Activated CD4-positive, alpha-beta memory T cell treated with anti-CD3 and anti-CD28 coated beads for 36 hours (primary cell): ENCODE measurements around the gene ITGA8. TPM values are rescaled to one million over a fixed set of nuclear protein-coding genes. Genes with fewer than 3 reads are reported as not detected.

Experiments used
- CTCF ChIA-PET: fragments of 350-600 bp; sonication (Branson Sonifier 250); formaldehyde crosslinking; loops from one replicate; lab custom pipeline; 2021; ENCODE audit warnings: antibody characterized with exemption, inconsistent platforms; lab: Charles Lee
- POLR2A ChIA-PET: fragments of 350-600 bp; sonication (Branson Sonifier 250); formaldehyde crosslinking; loops from one replicate; lab custom pipeline; 2021; ENCODE audit warnings: antibody characterized with exemption; lab: Charles Lee
- DNase-seq: peaks from one replicate; pipeline ENCODE4 v3.0.0-alpha.2; 2020
- H3K27ac Mint-ChIP-seq: one replicate; pipeline ENCODE4 v1.8.0; 2021; ENCODE audit warnings: mixed read lengths
- H3K27me3 Mint-ChIP-seq: one replicate; pipeline ENCODE4 v1.8.0; 2021; ENCODE audit warnings: mixed read lengths
- H3K36me3 Mint-ChIP-seq: one replicate; pipeline ENCODE4 v1.8.0; 2021; ENCODE audit warnings: mixed read lengths
- H3K4me1 Mint-ChIP-seq: one replicate; pipeline ENCODE4 v1.8.0; 2021; ENCODE audit warnings: low read depth, mixed read lengths
- H3K4me3 Mint-ChIP-seq: one replicate; pipeline ENCODE4 v1.8.0; 2021; ENCODE audit warnings: mild to moderate bottlenecking, mixed read lengths
- H3K9me3 Mint-ChIP-seq: one replicate; pipeline ENCODE4 v1.8.0; 2021; ENCODE audit warnings: mixed read lengths
- intact Hi-C: fragments of 100-400 bp; cut with micrococcal nuclease; formaldehyde crosslinking; loops from one replicate; pipeline ENCODE4 v1.15.1; 2023
- total RNA-seq, 2 experiments: library from RNA; stranded (reverse); gene quantifications; one replicate each; pipeline ENCODE4 v1.2.3, GENCODE V29; 2021

The ITGA8 gene
- total RNA-seq, 2 experiments from 2014 or later: not detected

DNA sequence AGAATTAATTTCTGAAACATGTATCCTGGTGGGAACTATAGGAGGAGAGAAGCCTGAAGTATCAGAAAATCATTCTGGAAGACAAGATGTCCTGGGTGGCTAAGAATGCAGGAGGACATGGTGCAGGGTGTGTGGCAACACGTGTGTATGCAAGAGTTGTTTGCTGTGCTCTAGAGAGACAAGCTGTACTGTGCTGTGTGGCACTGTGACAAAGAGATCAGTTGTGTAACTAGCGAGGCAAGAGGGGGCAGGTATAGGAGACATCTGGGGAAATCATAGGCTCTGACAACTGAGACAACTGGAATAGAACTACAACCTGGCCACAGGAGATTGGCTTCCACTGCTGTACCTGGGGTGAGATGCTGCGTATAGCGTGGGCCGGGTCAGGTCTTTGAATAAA, 9.3 kb downstream of the ITGA8 start:
- H3K27me3 Mint-ChIP-seq: peaks cover 9% of the 10 kb centered on the region
- no peaks in the 10 kb centered on the region for H3K9me3 Mint-ChIP-seq
- no peak overlapping the region for H3K4me3 Mint-ChIP-seq
- DNase-seq: no peak
- intact Hi-C loops: no loop called here
- POLR2A ChIA-PET: interaction anchor here (0.6 kb wide), 1 partner anchor 234 kb away, joined by 3 read pairs; no protein-coding TSS in a partner anchor
- no peak overlapping the region for H3K27ac Mint-ChIP-seq
- H3K4me1 Mint-ChIP-seq: no peaks in the 10 kb centered on the region
- CTCF ChIA-PET: interaction anchor here (0.8 kb wide), 1 partner anchor 123 kb away, joined by 3 read pairs; no protein-coding TSS in a partner anchor
- H3K36me3 Mint-ChIP-seq: no peaks in the 10 kb centered on the region

GRCh38 chr10:15705298-15705697, 14.4 kb downstream of the ITGA8 start:
- intact Hi-C loops: no loop called here
- POLR2A ChIA-PET: no interaction called here
- DNase-seq: no peak
- Mint-ChIP-seq H3K27ac (no peak overlapping the region), H3K27me3 (no peaks in the 10 kb centered on the region), H3K36me3 (no peaks in the 10 kb centered on the region), H3K4me3 (no peak overlapping the region), H3K4me1 (no peaks in the 10 kb centered on the region), H3K9me3 (no peaks in the 10 kb centered on the region)
- CTCF ChIA-PET: no interaction called here

- intact Hi-C loops: no loop called here
- Mint-ChIP-seq H3K36me3 (no peaks in the 10 kb centered on the region), H3K27ac (no peak overlapping the region), H3K4me1 (no peaks in the 10 kb centered on the region), H3K4me3 (no peak overlapping the region), H3K27me3 (no peaks in the 10 kb centered on the region), H3K9me3 (no peaks in the 10 kb centered on the region)
- ChIA-PET POLR2A (no interaction called here), CTCF (no interaction called here)
- DNase-seq: no peak
Measured at GRCh38 chr10:15704581-15704968, 15.1 kb downstream of the ITGA8 start.

- no peaks in the 10 kb centered on the region for H3K27me3 Mint-ChIP-seq
- H3K4me3 Mint-ChIP-seq: no peak overlapping the region
- H3K36me3 Mint-ChIP-seq: no peaks in the 10 kb centered on the region
- CTCF ChIA-PET: no interaction called here
- H3K4me1 Mint-ChIP-seq: no peaks in the 10 kb centered on the region
- no peak for DNase-seq
- no peak overlapping the region for H3K27ac Mint-ChIP-seq
- intact Hi-C loops: no loop called here
- no peaks in the 10 kb centered on the region for H3K9me3 Mint-ChIP-seq
- POLR2A ChIA-PET: no interaction called here
Measured at GRCh38 chr10:15703944-15704580, 15.7 kb downstream of the ITGA8 start.

- Mint-ChIP-seq H3K9me3 (no peaks in the 10 kb centered on the region), H3K4me3 (no peak overlapping the region), H3K27me3 (no peaks in the 10 kb centered on the region), H3K27ac (no peak overlapping the region), H3K4me1 (no peaks in the 10 kb centered on the region), H3K36me3 (no peaks in the 10 kb centered on the region)
- intact Hi-C loops: no loop called here
- CTCF ChIA-PET: no interaction called here
- DNase-seq: no peak
- POLR2A ChIA-PET: no interaction called here
Measured at GRCh38 chr10:15703151-15703880, 16.4 kb downstream of the ITGA8 start.

GRCh38 chr10:15700078-15700674, 19.5 kb downstream of the ITGA8 start:
- H3K27me3 Mint-ChIP-seq: no peaks in the 10 kb centered on the region
- no peaks in the 10 kb centered on the region for H3K36me3 Mint-ChIP-seq
- H3K9me3 Mint-ChIP-seq: no peaks in the 10 kb centered on the region
- no peak overlapping the region for H3K27ac Mint-ChIP-seq
- POLR2A ChIA-PET: no interaction called here
- intact Hi-C loops: no loop called here
- CTCF ChIA-PET: no interaction called here
- no peak for DNase-seq
- H3K4me1 Mint-ChIP-seq: no peaks in the 10 kb centered on the region
- no peak overlapping the region for H3K4me3 Mint-ChIP-seq

- intact Hi-C loops: no loop called here
- no peak for DNase-seq
- Mint-ChIP-seq H3K27ac (no peak overlapping the region), H3K9me3 (no peaks in the 10 kb centered on the region), H3K4me1 (no peaks in the 10 kb centered on the region), H3K27me3 (peaks cover 5% of the 10 kb centered on the region), H3K4me3 (no peak overlapping the region), H3K36me3 (no peaks in the 10 kb centered on the region)
- POLR2A ChIA-PET: no interaction called here
- CTCF ChIA-PET: interaction anchor here (0.5 kb wide), 1 partner anchor 110 kb away, joined by 3 read pairs; no protein-coding TSS in a partner anchor
Measured at GRCh38 chr10:15695852-15696251, 23.9 kb downstream of the ITGA8 start.

DNA sequence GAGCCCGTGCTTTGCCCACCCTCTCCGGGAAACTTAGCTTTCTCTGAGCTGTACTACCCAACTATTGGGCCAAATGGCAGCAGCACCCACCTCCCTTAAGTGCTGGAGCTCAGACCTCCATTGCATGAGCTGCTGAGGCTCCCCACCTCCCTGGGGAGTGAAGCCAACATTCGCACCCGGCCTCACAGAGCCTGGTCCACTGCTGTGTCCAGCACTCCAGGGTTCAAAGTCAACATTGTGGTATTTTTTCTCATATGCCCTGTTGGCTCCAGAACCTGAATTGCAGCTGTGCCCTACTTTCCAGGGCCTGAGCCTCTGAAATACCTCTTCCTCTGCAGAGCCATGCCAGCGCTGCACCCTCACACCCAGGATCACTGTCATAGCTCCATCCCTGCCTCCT, 29.7 kb downstream of the ITGA8 start:
- Mint-ChIP-seq H3K36me3 (no peaks in the 10 kb centered on the region), H3K4me1 (no peaks in the 10 kb centered on the region), H3K27me3 (peaks cover 27% of the 10 kb centered on the region), H3K9me3 (no peaks in the 10 kb centered on the region), H3K27ac (no peak overlapping the region), H3K4me3 (no peak overlapping the region)
- DNase-seq: no peak
- intact Hi-C loops: no loop called here
- ChIA-PET CTCF (no interaction called here), POLR2A (no interaction called here)

DNA sequence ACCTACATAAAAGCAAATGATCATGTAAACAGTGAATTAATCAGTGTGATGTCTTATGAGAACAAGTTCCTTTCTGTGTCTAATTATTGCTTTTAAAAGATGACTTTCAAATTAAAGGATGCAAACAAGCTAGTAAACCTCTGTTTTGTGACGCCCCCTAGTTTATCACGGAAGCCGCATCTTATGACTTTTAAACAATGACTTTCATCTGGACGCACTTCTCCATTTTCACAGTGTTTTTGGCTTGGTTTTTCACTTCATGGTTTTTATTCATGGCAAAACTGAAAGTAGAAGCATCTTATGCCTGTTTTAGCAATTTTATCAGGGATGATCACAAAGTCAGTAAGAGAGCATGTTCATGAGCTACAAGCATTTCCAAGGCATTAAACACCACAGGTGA, 35.0 kb downstream of the ITGA8 start:
- no peak overlapping the region for H3K27ac Mint-ChIP-seq
- no peaks in the 10 kb centered on the region for H3K4me1 Mint-ChIP-seq
- POLR2A ChIA-PET: no interaction called here
- no peaks in the 10 kb centered on the region for H3K36me3 Mint-ChIP-seq
- H3K27me3 Mint-ChIP-seq: peaks cover 44% of the 10 kb centered on the region
- no peak overlapping the region for H3K4me3 Mint-ChIP-seq
- H3K9me3 Mint-ChIP-seq: no peaks in the 10 kb centered on the region
- CTCF ChIA-PET: no interaction called here
- intact Hi-C loops: no loop called here
- DNase-seq: no peak

- DNase-seq: no peak
- ChIA-PET CTCF (no interaction called here), POLR2A (no interaction called here)
- Mint-ChIP-seq H3K4me1 (no peaks in the 10 kb centered on the region), H3K36me3 (no peaks in the 10 kb centered on the region), H3K4me3 (no peak overlapping the region), H3K27me3 (peaks cover 33% of the 10 kb centered on the region), H3K27ac (no peak overlapping the region), H3K9me3 (no peaks in the 10 kb centered on the region)
- intact Hi-C loops: no loop called here
Measured at GRCh38 chr10:15681076-15681475, 38.6 kb downstream of the ITGA8 start.

- no peaks in the 10 kb centered on the region for H3K9me3 Mint-ChIP-seq
- ChIA-PET POLR2A (no interaction called here), CTCF (no interaction called here)
- no peak overlapping the region for H3K4me3 Mint-ChIP-seq
- H3K4me1 Mint-ChIP-seq: no peaks in the 10 kb centered on the region
- H3K27ac Mint-ChIP-seq: no peak overlapping the region
- no peak for DNase-seq
- peaks cover 23% of the 10 kb centered on the region for H3K27me3 Mint-ChIP-seq
- intact Hi-C loops: no loop called here
- no peaks in the 10 kb centered on the region for H3K36me3 Mint-ChIP-seq
Measured at GRCh38 chr10:15678851-15679250, 40.9 kb downstream of the ITGA8 start.

GRCh38 chr10:15672469-15672868, 47.3 kb downstream of the ITGA8 start:
- Mint-ChIP-seq H3K27me3 (peaks cover 7% of the 10 kb centered on the region), H3K36me3 (no peaks in the 10 kb centered on the region), H3K4me1 (no peaks in the 10 kb centered on the region), H3K27ac (no peak overlapping the region), H3K9me3 (no peaks in the 10 kb centered on the region), H3K4me3 (no peak overlapping the region)
- intact Hi-C loops: no loop called here
- POLR2A ChIA-PET: no interaction called here
- CTCF ChIA-PET: no interaction called here
- DNase-seq: no peak
